T-cell (primary cell): ENCODE results near the gene TMSB4X. TPM values are rescaled to one million over a fixed set of nuclear protein-coding genes. Genes with fewer than 3 reads are reported as not detected.
A peak's percentile ranks its signal among the peaks of the same experiment; 100 is the strongest.
"Not testable (repeated sequence)": the region's sequence is repeated elsewhere in the genome, so short reads cannot be mapped to it uniquely, and the experiment has no call there.

Experiments
- ATAC-seq, 4 experiments: fragments of 200-7000 bp in 3 of 4; fragments of 150-1000 bp in 1 of 4; cut with Tn5 transposase; replicated peaks in 1 of 4; 1 replicate in 3 of 4; 2 replicates in 1 of 4; pipeline ENCODE4 v1.10.0; 2021; ENCODE audit warnings: moderate library complexity in 3 of 4, mild to moderate bottlenecking in 2 of 4, moderate number of reproducible peaks in 1 of 4
- CTCF ChIA-PET, 2 donors: fragments of 300-600 bp; sonication (Branson Sonifier 250); formaldehyde crosslinking; loops; one replicate each; lab custom pipeline; 2022; ENCODE audit warnings: antibody characterized with exemption in 2 of 2; lab: Charles Lee
- POLR2A ChIA-PET, 2 donors: fragments of 300-600 bp; sonication (Branson Sonifier 250); formaldehyde crosslinking; loops; one replicate each; lab custom pipeline; 2022; ENCODE audit warnings: antibody characterized with exemption in 2 of 2; lab: Charles Lee
- DNase-seq, 35 experiments: peaks; one replicate each; pipeline versions ENCODE4 v3.0.0 to v3.0.0-alpha.2; 2013 to 2023
- H3K27ac ChIP-seq: one replicate; pipeline ENCODE4 v1.5.1; 2013; ENCODE audit warnings: low read length
- H3K27me3 ChIP-seq, 2 experiments: replicated peaks in 1 of 2; 1 replicate in 1 of 2; 2 replicates in 1 of 2; pipeline versions ENCODE4 v1.6.1 to v1.7.0; 2013; ENCODE audit warnings: low read length in 1 of 2, mixed read lengths in 1 of 2; ENCODE audit not compliant: control insufficient read depth in 2 of 2, insufficient read depth in 2 of 2; ENCODE audit errors: extremely low read depth in 1 of 2
- H3K36me3 ChIP-seq, 2 donors: 1 replicate in 1 of 2; 2 replicates in 1 of 2; pipeline versions ENCODE4 v1.6.1 to v1.7.0; 2013; ENCODE audit warnings: low read length in 1 of 2; ENCODE audit not compliant: control insufficient read depth in 2 of 2, insufficient read depth in 1 of 2; ENCODE audit errors: extremely low read depth in 1 of 2
- H3K4me1 ChIP-seq, 2 experiments: 1 replicate in 1 of 2; 2 replicates in 1 of 2; pipeline versions ENCODE4 v1.6.1 to v1.7.0; 2013; ENCODE audit warnings: low read length in 2 of 2, mixed read lengths in 1 of 2; ENCODE audit not compliant: insufficient read depth in 2 of 2, control insufficient read depth in 1 of 2; ENCODE audit errors: extremely low read depth in 1 of 2
- H3K4me3 ChIP-seq, 2 donors: 1 replicate in 1 of 2; 2 replicates in 1 of 2; pipeline versions ENCODE4 v1.5.1 to v1.7.0; 2013; ENCODE audit warnings: mild to moderate bottlenecking in 2 of 2, low read length in 1 of 2, moderate library complexity in 1 of 2; ENCODE audit not compliant: control insufficient read depth in 1 of 2; ENCODE audit errors: extremely low read depth in 1 of 2
- H3K9me3 ChIP-seq: 2 replicates; pipeline ENCODE4 v1.7.0; 2013
- H3K27ac Mint-ChIP-seq, 2 donors: one replicate each; pipeline ENCODE4 v1.8.0; 2020 to 2021; ENCODE audit warnings: mild to moderate bottlenecking in 2 of 2, mixed read lengths in 2 of 2
- H3K27me3 Mint-ChIP-seq, 2 donors: one replicate each; pipeline ENCODE4 v1.8.0; 2021 to 2022; ENCODE audit warnings: mixed read lengths in 2 of 2
- H3K36me3 Mint-ChIP-seq: one replicate; pipeline ENCODE4 v1.8.0; 2021; ENCODE audit warnings: mixed read lengths
- H3K4me1 Mint-ChIP-seq, 3 donors: one replicate each; pipeline ENCODE4 v1.8.0; 2020 to 2022; ENCODE audit warnings: mixed read lengths in 3 of 3, mild to moderate bottlenecking in 1 of 3
- H3K4me3 Mint-ChIP-seq, 3 donors: one replicate each; pipeline ENCODE4 v1.8.0; 2020 to 2022; ENCODE audit warnings: mild to moderate bottlenecking in 3 of 3, mixed read lengths in 3 of 3, moderate library complexity in 3 of 3
- H3K9me3 Mint-ChIP-seq, 3 donors: one replicate each; pipeline ENCODE4 v1.8.0; 2020 to 2022; ENCODE audit warnings: mixed read lengths in 3 of 3
- WGBS: methylation state at CpG from one replicate; pipeline ENCODE4 v1.1.5; 2013; ENCODE audit warnings: missing lambda C conversion rate; ENCODE audit not compliant: insufficient coverage; 5-methylcytosine and 5-hydroxymethylcytosine counted together
- total RNA-seq, 35 experiments: library from RNA in 6 of 35; stranded (reverse) in 6 of 35; fragments of 120-200 nt in 1 of 35; gene quantifications; one replicate each; pipeline versions ENCODE4 v1.2.1 to v1.2.4 and lab custom pipeline; 2013 to 2026

TMSB4X gene
- total RNA-seq, 5 donors from 2014 or later (not counting 1 experiment from before 2014, with no cell fraction given): 5,030 to 6,201 (median 5,880) TPM

DNA sequence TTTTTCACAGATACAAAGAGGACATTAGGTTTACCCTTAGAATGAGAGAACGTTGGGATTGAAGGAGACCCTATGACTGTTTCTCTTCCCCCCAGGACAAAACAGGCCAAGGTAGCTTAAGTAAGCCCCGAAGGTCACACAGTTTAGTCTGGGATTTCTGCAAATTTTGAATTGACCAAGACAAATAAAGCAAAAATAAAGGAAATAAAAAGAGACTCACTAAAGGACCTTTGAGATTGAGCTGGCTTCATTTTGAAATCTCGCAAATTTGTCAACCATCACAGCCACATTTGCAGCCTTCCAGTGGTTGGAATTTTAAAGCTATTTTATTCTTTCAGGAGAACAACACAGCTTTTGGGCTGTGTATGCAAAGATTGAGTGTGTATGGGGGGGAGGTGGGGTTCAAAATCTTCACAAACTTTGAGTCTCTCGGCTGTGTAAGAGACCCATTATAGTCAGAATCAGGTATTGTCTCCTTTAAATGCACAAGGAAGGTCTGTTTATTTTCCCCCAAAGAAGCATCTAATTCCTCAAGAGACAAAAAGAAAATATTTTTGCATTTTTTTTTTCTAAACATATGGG lies 4.2 kb downstream of the TMSB4X start:
- ChIA-PET POLR2A (interaction anchor here (0.5 to 2.9 kb wide), 13 partner anchors 20 to 113 kb away, joined by 3 to 29 read pairs (median 5); no protein-coding TSS in a partner anchor), CTCF (interaction anchor here (0.5 to 4.2 kb wide), 12 partner anchors 20 to 486 kb away, joined by 3 to 22 read pairs (median 7); no protein-coding TSS in a partner anchor)
- no peak for DNase-seq
- Mint-ChIP-seq H3K4me1 (peaks cover 50 to 81% (median 63%) of the 10 kb centered on the region in 3 donors), H3K27ac (peak overlapping the region; percentile 96 to 100), H3K4me3 (peak overlapping the region; percentile 79 to 97 (median 94)), H3K27me3 (peaks cover 0 to 7% of the 10 kb centered on the region in 2 donors), H3K36me3 (peaks cover 31% of the 10 kb centered on the region), H3K9me3 (no peaks in the 10 kb centered on the region)
- Histone ChIP-seq H3K9me3 (no peaks in the 10 kb centered on the region), H3K4me3 (peak overlapping the region; percentile 64 to 98), H3K27me3 (no peaks in the 10 kb centered on the region), H3K36me3 (peaks cover 0 to 21% of the 10 kb centered on the region in 2 donors), H3K27ac (peak overlapping the region; percentile 78), H3K4me1 (peaks cover 43 to 51% of the 10 kb centered on the region in 2 experiments)
- no CpG with 5 or more reads among the region's 4 CpGs for WGBS
- ATAC-seq: no peak

DNA sequence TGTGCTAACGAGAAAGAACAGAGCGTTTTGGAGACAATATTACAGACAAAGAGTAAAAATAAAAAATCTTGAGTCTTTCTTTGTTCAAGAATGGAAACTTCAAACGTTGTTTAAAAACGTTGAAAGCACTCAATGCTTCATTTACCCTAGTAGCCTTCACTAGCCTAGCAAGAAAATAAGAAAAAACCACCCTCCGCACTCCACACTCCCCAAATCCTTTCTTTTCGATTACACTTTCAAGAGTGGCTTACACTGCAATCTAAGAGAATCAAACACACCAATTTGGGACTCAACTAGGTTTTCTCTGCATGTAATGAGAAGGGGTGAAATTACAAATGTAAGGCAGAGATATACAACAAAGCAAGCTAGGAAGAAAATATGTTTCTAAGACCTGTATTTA lies 4.7 kb downstream of the TMSB4X start:
- CTCF ChIA-PET: interaction anchor here (0.5 to 4.2 kb wide), 10 partner anchors 23 to 486 kb away, joined by 4 to 22 read pairs (median 7); no protein-coding TSS in a partner anchor
- Mint-ChIP-seq H3K27ac (peak overlapping the region; percentile 96 to 100), H3K27me3 (peaks cover 0 to 7% of the 10 kb centered on the region in 2 donors), H3K4me3 (peak overlapping the region; percentile 73 to 94 (median 79)), H3K36me3 (peaks cover 31% of the 10 kb centered on the region), H3K9me3 (no peaks in the 10 kb centered on the region), H3K4me1 (peaks cover 55 to 86% (median 68%) of the 10 kb centered on the region in 3 donors)
- Histone ChIP-seq H3K4me3 (peak overlapping the region in 1 of 2 donors; percentile 4), H3K27me3 (no peaks in the 10 kb centered on the region), H3K9me3 (no peaks in the 10 kb centered on the region), H3K36me3 (peaks cover 0 to 21% of the 10 kb centered on the region in 2 donors), H3K4me1 (peaks cover 48 to 56% of the 10 kb centered on the region in 2 experiments), H3K27ac (peak overlapping the region; percentile 78)
- WGBS: no CpG with 5 or more reads among the region's 6 CpGs
- ATAC-seq (no peak), DNase-seq (no peak)
- POLR2A ChIA-PET: interaction anchor here (0.5 to 2.6 kb wide), 4 partner anchors 21 to 112 kb away, joined by 3 to 21 read pairs (median 5); no protein-coding TSS in a partner anchor

DNA sequence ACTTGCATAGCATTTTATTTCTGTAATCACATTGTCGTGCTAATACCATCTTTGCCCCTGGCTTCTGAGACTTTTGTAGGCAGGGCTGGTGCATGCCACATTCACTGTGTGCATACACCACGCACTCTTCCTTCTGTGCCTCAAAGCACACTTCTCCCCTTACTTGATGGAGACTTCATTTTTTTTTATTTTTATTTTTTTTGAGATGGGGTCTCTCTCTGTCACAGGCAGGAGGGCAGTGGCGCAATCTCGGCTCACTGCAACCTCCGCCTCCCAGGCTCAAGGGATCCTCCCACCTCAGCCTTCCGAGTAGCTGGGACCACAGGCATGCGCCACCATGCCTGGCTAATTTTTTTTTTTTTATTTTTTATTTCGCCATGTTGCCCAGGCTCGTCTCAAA lies 5.1 kb downstream of the TMSB4X start:
- WGBS: no CpG with 5 or more reads among the region's 9 CpGs

DNA sequence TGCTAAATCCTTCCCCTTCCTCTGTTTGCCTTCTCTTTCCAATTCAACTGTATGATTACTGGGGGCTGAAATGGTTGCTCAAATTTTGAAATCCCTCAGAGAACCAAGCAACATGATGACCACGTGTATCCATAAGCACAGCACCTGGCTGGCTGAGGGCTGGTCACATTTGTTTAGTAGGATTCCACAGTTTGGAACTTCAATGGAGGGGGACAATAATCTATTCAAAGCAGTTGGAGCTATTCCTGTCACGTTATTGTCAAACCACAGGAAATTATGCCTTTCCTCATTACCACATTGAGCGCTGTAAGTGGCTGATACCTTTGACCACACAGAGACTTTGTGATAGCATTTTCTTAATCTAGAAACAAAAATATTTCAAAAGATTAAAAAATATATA lies 7.0 kb downstream of the TMSB4X start:
- H3K4me3 ChIP-seq: no peak overlapping the region

More for the DNA sequence above, 5.1 kb downstream of the TMSB4X start:
- not testable (repeated sequence) for H3K27me3 Mint-ChIP-seq, DNase-seq, H3K9me3 Mint-ChIP-seq, H3K27me3 ChIP-seq, H3K9me3 ChIP-seq
- peaks cover 0 to 21% of the 10 kb centered on the region in 2 donors for H3K36me3 ChIP-seq
- peak overlapping the region in 1 of 2 donors; percentile 4 for H3K4me3 ChIP-seq
- H3K4me3 Mint-ChIP-seq: peak overlapping the region; percentile 73 to 94 (median 79)
- H3K36me3 Mint-ChIP-seq: peaks cover 28% of the 10 kb centered on the region
- peaks cover 59 to 90% (median 72%) of the 10 kb centered on the region in 3 donors for H3K4me1 Mint-ChIP-seq
- H3K27ac Mint-ChIP-seq: peak overlapping the region; percentile 96 to 100
- peaks cover 51 to 61% of the 10 kb centered on the region in 2 experiments for H3K4me1 ChIP-seq
- ATAC-seq: peak in 2 of 4 experiments; percentile 12 to 22
- peak overlapping the region; percentile 78 for H3K27ac ChIP-seq
- ChIA-PET POLR2A (interaction anchor here (0.6 to 0.8 kb wide), 7 partner anchors 11 to 166 kb away, joined by 3 to 4 read pairs (median 4); no protein-coding TSS in a partner anchor), CTCF (interaction anchor here in 1 of 2 donors (0.6 to 1.2 kb wide), 4 partner anchors 25 to 107 kb away, joined by 3 to 4 read pairs (median 4); no protein-coding TSS in a partner anchor)

DNA sequence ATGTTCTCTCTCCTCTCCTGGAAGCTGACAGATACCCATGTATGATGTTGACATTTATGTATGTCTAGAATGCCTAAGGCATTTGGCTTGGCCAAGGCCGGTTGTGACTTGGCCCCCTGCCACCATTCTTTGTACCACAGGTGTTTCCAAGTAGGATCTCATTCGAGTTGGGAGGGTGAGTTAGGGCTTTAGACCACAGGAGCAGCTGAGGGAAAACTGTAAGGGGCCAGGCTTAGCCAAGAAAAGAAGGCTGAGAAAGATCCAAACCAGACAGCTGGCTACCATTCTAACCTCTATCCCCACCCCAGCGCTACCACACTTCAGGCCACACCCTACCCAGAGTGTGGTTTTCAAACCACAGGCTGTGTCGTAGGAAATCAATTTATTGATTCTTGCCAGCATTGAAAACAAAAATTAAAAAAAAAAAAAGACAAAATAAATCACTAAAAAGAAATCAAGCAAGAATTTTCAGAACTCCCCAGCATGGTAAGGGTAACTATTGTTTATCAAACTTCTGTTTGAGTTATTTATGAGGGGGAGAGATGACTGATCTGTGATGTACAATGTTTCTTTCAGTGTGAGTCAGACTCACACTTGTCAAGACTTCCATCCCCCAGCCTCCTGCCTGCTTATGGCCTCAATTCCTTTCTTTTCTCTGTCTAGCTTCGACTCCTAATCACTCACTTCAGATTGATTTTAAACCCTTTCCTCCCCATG lies 9.9 kb downstream of the TMSB4X start:
- no peaks in the 10 kb centered on the region for H3K36me3 ChIP-seq
- ChIA-PET CTCF (interaction anchor here (0.6 to 1.4 kb wide), 4 partner anchors 35 to 1225 kb away, joined by 3 to 5 read pairs (median 4); no protein-coding TSS in a partner anchor), POLR2A (no interaction called here)
- H3K4me1 ChIP-seq: peaks cover 52 to 69% of the 10 kb centered on the region in 2 experiments
- Mint-ChIP-seq H3K4me1 (peaks cover 72 to 79% (median 78%) of the 10 kb centered on the region in 3 donors), H3K27ac (peak overlapping the region; percentile 93 to 99), H3K9me3 (no peaks in the 10 kb centered on the region), H3K4me3 (peak overlapping the region; percentile 45 to 79 (median 71)), H3K27me3 (peaks cover 0 to 7% of the 10 kb centered on the region in 2 donors), H3K36me3 (no peaks in the 10 kb centered on the region)
- no peaks in the 10 kb centered on the region for H3K27me3 ChIP-seq
- DNase-seq (peak in 10 of 35 experiments; percentile 34 to 69 (median 48)), ATAC-seq (peak; percentile 71 to 80 (median 74))
- peak overlapping the region in 1 of 2 donors; percentile 5 for H3K4me3 ChIP-seq
- peak overlapping the region; percentile 78 for H3K27ac ChIP-seq
- no peaks in the 10 kb centered on the region for H3K9me3 ChIP-seq
- WGBS: 0% methylated on average over 1 of the region's 5 CpGs

More for the DNA sequence above, 7.0 kb downstream of the TMSB4X start:
- no peaks in the 10 kb centered on the region for H3K27me3 ChIP-seq
- no CpG with 5 or more reads among the region's 3 CpGs for WGBS
- peaks cover 66 to 71% of the 10 kb centered on the region in 2 experiments for H3K4me1 ChIP-seq
- Mint-ChIP-seq H3K4me1 (peaks cover 78 to 94% (median 90%) of the 10 kb centered on the region in 3 donors), H3K27me3 (peaks cover 0 to 7% of the 10 kb centered on the region in 2 donors), H3K9me3 (no peaks in the 10 kb centered on the region), H3K36me3 (peaks cover 11% of the 10 kb centered on the region), H3K4me3 (peak overlapping the region; percentile 58 to 79 (median 61)), H3K27ac (peak overlapping the region; percentile 96 to 100)
- DNase-seq: peak in 1 of 35 experiments; percentile 64
- H3K36me3 ChIP-seq: peaks cover 0 to 8% of the 10 kb centered on the region in 2 donors
- CTCF ChIA-PET: interaction anchor here (0.6 to 1.8 kb wide), 4 partner anchors 24 to 111 kb away, joined by 3 to 5 read pairs (median 4); no protein-coding TSS in a partner anchor
- peak overlapping the region; percentile 78 for H3K27ac ChIP-seq
- H3K9me3 ChIP-seq: no peaks in the 10 kb centered on the region
- ATAC-seq: no peak
- POLR2A ChIA-PET: interaction anchor here (1.0 to 1.6 kb wide), 2 partner anchors 17 to 19 kb away, joined by 3 to 6 read pairs; no protein-coding TSS in a partner anchor
